ENCODE data around the gene IGHMBP2.

Gene IGHMBP2

GRCh38 chr11:68974421-68975194 is 70.9 kb downstream of the IGHMBP2 start:
- TF ChIP-seq CTCF (IDR thresholded peaks at IDR 0.05), result no peak

- no peak for TF ChIP-seq CTCF (IDR thresholded peaks at IDR 0.05)
These were observed 72.4 kb downstream of the IGHMBP2 start for GRCh38 chr11:68976095-68976494.

- TF ChIP-seq CTCF (IDR thresholded peaks at IDR 0.05), result no peak
These were observed 72.9 kb downstream of the IGHMBP2 start for GRCh38 chr11:68976563-68976962.

GRCh38 chr11:68977781-68978625 is 74.3 kb downstream of the IGHMBP2 start:
- TF ChIP-seq CTCF (IDR thresholded peaks at IDR 0.05), result no peak

- no peak for TF ChIP-seq CTCF (IDR thresholded peaks at IDR 0.05)
These were observed 74.9 kb downstream of the IGHMBP2 start for GRCh38 chr11:68978626-68978930.

GRCh38 chr11:68978931-68979594 is 75.4 kb downstream of the IGHMBP2 start:
- no peak for TF ChIP-seq CTCF (IDR thresholded peaks at IDR 0.05)

GRCh38 chr11:68979931-68980775 is 76.5 kb downstream of the IGHMBP2 start:
- no peak for TF ChIP-seq CTCF (IDR thresholded peaks at IDR 0.05)
